HG02938 (cell line): ENCODE measurements around the gene PCSK5.

Experiments used
- ATAC-seq: cut with Tn5 transposase; IDR thresholded peaks from one replicate; pipeline ENCODE4 v1.9.1; 2021; ENCODE audit warnings: mild to moderate bottlenecking, moderate library complexity; ENCODE audit not compliant: unreplicated experiment

PCSK5 gene

GRCh38 chr9:75998096-75998780 lies 107.8 kb downstream of the PCSK5 start:
- ATAC-seq = no peak

DNA sequence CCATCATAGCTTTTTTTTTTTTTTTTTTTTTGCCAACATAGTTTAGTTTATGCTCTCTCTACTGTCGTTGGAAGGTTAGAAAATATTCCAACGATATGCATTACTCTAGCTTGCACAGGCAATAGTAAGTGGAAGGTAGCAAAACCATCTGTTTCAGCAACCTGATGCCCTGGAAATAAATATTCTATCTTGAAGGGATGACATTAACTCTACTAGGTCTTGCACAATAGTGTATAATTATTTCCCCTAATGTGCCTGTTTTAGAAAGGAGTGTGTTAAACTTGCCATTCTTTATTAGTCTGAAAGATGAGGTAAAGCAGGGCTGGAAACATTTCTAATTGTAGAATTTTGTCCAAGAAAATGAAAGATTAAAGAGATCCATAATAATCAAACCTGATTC lies 111.0 kb downstream of the PCSK5 start:
- no peak for ATAC-seq

- no peak for ATAC-seq
Measured at GRCh38 chr9:76003041-76003440, 112.6 kb downstream of the PCSK5 start.

DNA sequence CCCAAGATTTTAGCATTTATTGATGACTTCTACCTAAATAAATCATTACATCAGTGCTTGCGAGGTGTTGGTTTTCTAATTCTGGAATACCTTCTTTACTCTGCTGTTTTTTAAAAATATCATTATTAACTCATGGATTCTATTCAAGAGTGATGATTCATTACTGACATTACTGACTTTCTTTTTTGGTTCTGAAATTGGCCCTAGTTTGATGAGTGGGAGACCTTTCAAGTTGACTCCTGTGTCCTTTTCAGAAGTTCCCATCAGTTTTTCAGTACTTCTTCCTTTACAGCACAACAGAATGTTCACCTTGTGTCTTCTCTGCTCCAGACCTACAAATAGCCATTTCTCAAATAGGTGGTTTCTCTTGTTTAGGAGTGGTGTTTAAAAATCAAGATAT lies 114.1 kb downstream of the PCSK5 start:
- peak; percentile 74 for ATAC-seq

- no peak for ATAC-seq
Measured at GRCh38 chr9:76007935-76008334, 117.5 kb downstream of the PCSK5 start.

- ATAC-seq = no peak
Measured at GRCh38 chr9:76013809-76014208, 123.3 kb downstream of the PCSK5 start.

GRCh38 chr9:76018235-76018634 lies 127.8 kb downstream of the PCSK5 start:
- ATAC-seq = no peak

DNA sequence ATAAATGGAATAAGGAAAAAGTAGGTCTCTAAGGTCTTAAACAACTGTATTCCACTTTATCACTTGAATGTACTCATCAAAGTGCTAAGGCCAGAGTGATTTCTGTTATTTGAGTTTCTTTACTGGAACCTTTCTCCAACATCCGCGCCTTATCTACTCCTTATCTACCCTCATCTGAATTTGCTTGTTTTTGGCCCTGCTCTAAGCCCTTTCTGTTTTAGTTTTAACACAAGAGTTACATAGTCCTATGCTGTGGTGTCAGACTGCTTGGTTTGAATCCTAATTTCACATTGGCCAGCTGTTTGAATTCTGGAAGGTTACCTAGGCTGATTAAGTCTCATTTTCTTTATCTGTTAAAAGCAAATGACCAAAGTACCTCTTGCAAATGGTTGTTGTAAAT lies 128.3 kb downstream of the PCSK5 start:
- ATAC-seq = no peak

GRCh38 chr9:76020652-76021051 lies 130.2 kb downstream of the PCSK5 start:
- no peak for ATAC-seq

- no peak for ATAC-seq
Measured at GRCh38 chr9:76022317-76022716, 131.8 kb downstream of the PCSK5 start.

- ATAC-seq = no peak
Measured at GRCh38 chr9:76023715-76024195, 133.3 kb downstream of the PCSK5 start.

DNA sequence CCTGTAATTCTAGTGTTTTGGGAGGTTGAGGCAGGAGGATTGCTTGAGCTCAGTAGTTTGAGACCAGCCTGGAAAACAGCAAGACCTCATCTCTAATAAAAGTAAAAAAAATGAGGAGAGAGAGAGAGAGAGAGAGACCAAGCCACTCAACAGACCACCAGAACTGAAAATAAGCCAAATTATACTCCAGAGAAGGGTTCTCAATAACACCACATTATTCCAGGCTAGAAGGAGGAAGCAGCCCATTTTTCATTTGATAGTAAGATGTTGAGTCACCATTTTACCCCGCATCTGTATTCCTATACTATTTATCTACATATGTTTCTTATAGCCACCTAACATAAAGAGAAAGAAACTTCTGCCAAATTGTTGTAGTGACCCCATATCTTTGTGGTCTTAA lies 134.8 kb downstream of the PCSK5 start:
- no peak for ATAC-seq

DNA sequence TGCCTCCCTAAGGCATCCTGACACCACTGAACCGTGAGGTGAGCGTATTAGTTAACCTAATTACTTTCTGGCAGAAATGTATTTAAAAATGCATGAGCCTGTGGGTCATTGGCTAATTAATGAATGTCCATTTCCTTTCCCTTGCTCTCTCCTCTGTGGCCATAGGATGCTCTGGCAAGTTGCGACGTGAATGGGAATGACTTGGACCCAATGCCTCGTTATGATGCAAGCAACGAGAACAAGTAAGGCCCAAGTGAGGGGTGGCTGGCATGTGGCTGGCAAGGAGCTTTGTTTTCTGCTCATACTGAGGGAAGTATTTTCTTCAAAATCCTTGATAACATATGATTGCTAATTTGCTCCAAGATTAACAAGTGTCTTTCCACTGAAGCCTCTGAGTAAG lies 136.3 kb downstream of the PCSK5 start:
- ATAC-seq = no peak

- no peak for ATAC-seq
Measured at GRCh38 chr9:76027416-76027815, 136.9 kb downstream of the PCSK5 start.

GRCh38 chr9:76027861-76028260 lies 137.4 kb downstream of the PCSK5 start:
- no peak for ATAC-seq

DNA sequence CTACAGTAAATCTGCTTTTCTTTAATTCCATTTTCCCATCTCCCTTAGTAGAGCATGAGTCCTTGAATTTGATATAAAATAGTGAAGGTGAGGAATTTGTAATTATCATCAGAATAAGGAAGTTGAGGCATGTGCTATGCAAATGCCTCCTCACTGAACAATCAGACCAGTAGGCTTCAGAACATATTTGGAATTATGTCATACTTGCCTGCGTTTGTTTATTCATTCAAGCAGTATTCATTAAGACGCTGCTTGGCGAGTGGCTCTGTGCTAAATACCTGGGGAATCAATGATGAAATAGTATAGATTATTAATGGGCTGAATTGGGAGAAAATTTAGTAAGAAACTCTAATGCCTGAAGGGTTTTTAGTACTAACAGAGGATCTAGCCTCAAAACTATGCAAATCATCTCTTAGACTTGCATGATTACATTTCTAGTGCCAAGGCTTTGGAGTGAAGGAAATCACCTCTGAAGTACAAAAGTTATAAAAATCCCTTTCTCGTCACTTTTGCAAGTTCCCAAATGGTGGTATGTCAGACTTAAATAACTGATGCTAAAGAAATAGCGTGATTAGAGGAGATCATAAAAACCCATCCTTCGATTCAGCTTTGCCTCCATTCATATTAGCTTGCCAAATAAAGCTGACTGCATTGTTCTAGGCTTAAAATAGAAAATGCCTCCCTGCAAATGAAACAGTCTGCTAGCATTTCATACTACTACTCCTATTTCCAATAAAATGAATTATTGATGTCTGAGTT lies 141.7 kb downstream of the PCSK5 start:
- no peak for ATAC-seq

DNA sequence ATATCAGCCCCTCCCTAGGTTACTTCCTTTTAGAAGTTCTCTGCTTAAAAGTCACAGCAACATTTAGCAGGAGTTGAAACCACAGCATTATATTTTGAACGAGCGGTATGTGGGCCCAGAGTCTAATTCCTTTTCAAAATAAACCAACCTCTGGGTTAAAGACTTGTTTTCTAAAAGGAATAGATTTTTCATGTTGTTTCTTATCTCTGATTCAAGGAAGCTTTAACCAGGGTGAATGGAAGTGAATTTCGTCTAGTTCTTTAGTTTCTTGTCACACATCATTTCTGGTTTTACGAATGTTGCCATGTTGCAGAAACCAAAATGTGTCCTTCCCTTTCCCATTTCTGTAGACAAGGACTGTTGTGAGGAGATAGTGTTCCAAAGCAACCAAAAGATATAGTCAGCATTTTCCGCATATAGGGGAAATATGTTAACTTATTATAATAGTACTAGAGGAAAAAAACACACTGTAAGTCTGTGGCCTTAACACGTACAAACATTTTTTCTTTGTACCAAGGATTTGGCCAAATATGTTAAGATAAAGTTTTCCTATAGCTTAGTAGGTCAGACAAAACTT lies 142.4 kb downstream of the PCSK5 start:
- no peak for ATAC-seq

DNA sequence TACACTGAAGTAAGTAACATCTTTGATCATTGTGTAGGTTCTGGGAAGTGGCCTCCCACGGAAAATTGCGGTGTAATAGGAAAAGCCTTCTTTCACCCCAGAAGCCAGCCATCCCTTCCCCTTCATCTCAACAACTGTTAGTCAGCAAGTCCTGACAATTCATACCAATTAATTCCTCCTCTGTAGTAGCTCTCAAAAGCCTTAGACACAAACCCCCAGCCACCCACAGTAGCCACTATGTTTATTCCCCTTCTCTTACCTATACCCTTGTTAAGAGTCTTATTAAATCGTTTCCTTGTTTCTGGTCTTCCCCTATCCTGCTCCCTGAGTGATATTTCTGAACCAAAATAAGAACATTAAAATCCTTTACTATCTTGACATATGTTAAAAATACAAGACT lies 143.6 kb downstream of the PCSK5 start:
- ATAC-seq = no peak

GRCh38 chr9:76036762-76037161 lies 146.3 kb downstream of the PCSK5 start:
- ATAC-seq = no peak

- no peak for ATAC-seq
Measured at GRCh38 chr9:76037587-76038225, 147.2 kb downstream of the PCSK5 start.

GRCh38 chr9:76038431-76038830 lies 148.0 kb downstream of the PCSK5 start:
- no peak for ATAC-seq
